GM12878 (cell line): ENCODE data around the gene USPL1. TPM values are rescaled to one million over a fixed set of nuclear protein-coding genes. Genes with fewer than 3 reads are reported as not detected.

Source experiments
- ATAC-seq: fragments of 200-7000 bp; cut with Tn5 transposase; 3 replicates; pipeline ENCODE4 v1.9.1; 2020; ENCODE audit warnings: mild to moderate bottlenecking, moderate library complexity
- BruUV-seq: library from RNA; stranded (reverse); fragments of 400-500 nt; replicated peaks from 2 replicates; lab custom pipeline; 2021; lab: Mats Ljungman, UMichigan
- CTCF ChIA-PET: fragments of 300-600 bp; sonication (Branson Sonifier 250); formaldehyde crosslinking; extraction: SDS; loops from one replicate; lab custom pipeline; 2021; ENCODE audit warnings: inconsistent platforms; lab: Yijun Ruan, JAX
- POLR2A ChIA-PET: fragments of 350-600 bp; formaldehyde crosslinking; extraction: SDS; loops from one replicate; lab custom pipeline; 2021; ENCODE audit warnings: inconsistent platforms; lab: Charles Lee
- RAD21 ChIA-PET: fragments of 300-600 bp; sonication (Branson Sonifier 250); formaldehyde crosslinking; loops from one replicate; lab custom pipeline; 2023; ENCODE audit warnings: antibody characterized with exemption; ENCODE audit not compliant: unreplicated experiment; lab: Charles Lee
- SMC1A ChIA-PET: fragments of 300-600 bp; sonication (Branson Sonifier 250); formaldehyde crosslinking; loops from one replicate; lab custom pipeline; 2023; ENCODE audit not compliant: unreplicated experiment, uncharacterized antibody; lab: Charles Lee
- DNase-seq: peaks from one replicate; pipeline ENCODE4 v3.0.0-alpha.2; 2011; ENCODE audit warnings: low read depth, low spot score
- FAIRE-seq: peaks from 3 replicates; lab custom pipeline; 2011; peaks lifted over from hg19 to GRCh38; lab: Jason Lieb, UNC
- H2AFZ ChIP-seq: 2 replicates; pipeline ENCODE4 v1.6.0; 2011; ENCODE audit warnings: low read depth, low read length, control low read depth; ENCODE audit not compliant: control insufficient read depth
- H3K27ac ChIP-seq: 2 replicates; pipeline ENCODE4 v1.5.1; 2011; ENCODE audit warnings: control low read depth; ENCODE audit not compliant: control insufficient read depth, insufficient read depth
- H3K27me3 ChIP-seq, 2 experiments: replicated peaks in 1 of 2; 2 replicates each; pipeline versions ENCODE4 v1.6.0 to v1.6.1; 2011; ENCODE audit warnings: low read length in 1 of 2; ENCODE audit not compliant: control insufficient read depth in 2 of 2, insufficient read depth in 2 of 2
- H3K36me3 ChIP-seq, 2 experiments: 2 replicates each; pipeline ENCODE4 v1.5.1; 2011; ENCODE audit warnings: low read length in 1 of 2; ENCODE audit not compliant: control insufficient read depth in 2 of 2, insufficient read depth in 2 of 2
- H3K4me1 ChIP-seq: 2 replicates; pipeline ENCODE4 v1.6.1; 2011; ENCODE audit warnings: mild to moderate bottlenecking, low read length, moderate library complexity, mixed read lengths; ENCODE audit not compliant: control insufficient read depth, insufficient read depth
- H3K4me2 ChIP-seq: 2 replicates; pipeline ENCODE4 v1.6.0; 2011; ENCODE audit warnings: control low read depth; ENCODE audit not compliant: control insufficient read depth, insufficient read depth
- H3K4me3 ChIP-seq: fragments of 200-600 bp; sonication (generic); 2 replicates; pipeline ENCODE4 v1.5.1; 2016
- H3K79me2 ChIP-seq: 2 replicates; pipeline ENCODE4 v1.6.0; 2011; ENCODE audit warnings: low read length; ENCODE audit not compliant: control insufficient read depth, insufficient read depth
- H3K9ac ChIP-seq: 2 replicates; pipeline ENCODE4 v1.8.0; 2011; ENCODE audit warnings: low read length, control low read depth, mixed read lengths; ENCODE audit not compliant: control insufficient read depth, insufficient read depth
- H3K9me3 ChIP-seq: replicated peaks from 3 replicates; pipeline ENCODE4 v1.5.1; 2011; ENCODE audit warnings: mild to moderate bottlenecking, low read length; ENCODE audit not compliant: control insufficient read depth, insufficient read depth
- H4K20me1 ChIP-seq: 2 replicates; pipeline ENCODE4 v1.6.0; 2011; ENCODE audit not compliant: control insufficient read depth, insufficient read depth
- BRCA1 ChIP-seq: IDR thresholded peaks from 2 replicates; pipeline ENCODE4 v1.6.1; 2011; ENCODE audit warnings: low read depth, low read length, improper control_type of control experiment
- CTCF ChIP-seq, 3 experiments: IDR thresholded peaks in 2 of 3; conservative IDR thresholded peaks in 1 of 3; 2 replicates each; pipeline ENCODE4 v1.5.1; 2011; ENCODE audit warnings: low read depth in 3 of 3, low read length in 3 of 3, mild to moderate bottlenecking in 3 of 3, control low read depth in 2 of 3, moderate library complexity in 2 of 3, inconsistent platforms in 1 of 3, mixed read lengths in 1 of 3; ENCODE audit not compliant: control insufficient read depth in 2 of 3, insufficient read depth in 1 of 3; ENCODE audit errors: extremely low read depth in 1 of 3
- HSF1 ChIP-seq: fragments of 150-350 bp; IDR thresholded peaks from 2 replicates; pipeline ENCODE4 v1.6.1; 2014; ENCODE audit warnings: mild to moderate bottlenecking, low read depth, low read length
- MYB ChIP-seq: fragments of 150-350 bp; IDR thresholded peaks from 2 replicates; pipeline ENCODE4 v1.6.1; 2014; ENCODE audit warnings: mild to moderate bottlenecking, low read depth, low read length, borderline replicate concordance
- NBN ChIP-seq: fragments of 450-650 bp; IDR thresholded peaks from 2 replicates; pipeline ENCODE4 v1.6.1; 2016
- NRF1 ChIP-seq: conservative IDR thresholded peaks from 2 replicates; pipeline ENCODE4 v1.6.1; 2011; ENCODE audit warnings: mild to moderate bottlenecking, low read depth, low read length, improper control_type of control experiment
- RAD21 ChIP-seq: IDR thresholded peaks from 2 replicates; pipeline ENCODE4 v1.6.1; 2011; ENCODE audit warnings: mild to moderate bottlenecking, low read depth, low read length, moderate library complexity; ENCODE audit not compliant: insufficient read depth
- SMC3 ChIP-seq: IDR thresholded peaks from 2 replicates; pipeline ENCODE4 v1.6.1; 2011; ENCODE audit warnings: low read length, improper control_type of control experiment, borderline replicate concordance
- YY1 ChIP-seq: IDR thresholded peaks from 2 replicates; pipeline ENCODE4 v1.6.1; 2011; ENCODE audit warnings: low read depth, mild to moderate bottlenecking, low read length
- ZSCAN29 ChIP-seq: fragments of 450-650 bp; IDR thresholded peaks from 2 replicates; pipeline ENCODE4 v1.6.1; 2017; ENCODE audit warnings: mild to moderate bottlenecking, moderate library complexity
- WGBS: methylation state at CpG from one replicate; pipeline ENCODE4 v1.1.6; 2016; ENCODE audit warnings: low lambda C conversion rate; ENCODE audit not compliant: insufficient replicate concordance, insufficient coverage; ENCODE audit errors: missing lambda C conversion rate; 5-methylcytosine and 5-hydroxymethylcytosine counted together
- in situ Hi-C: fragments of 300-500 bp; cut with MboI; formaldehyde crosslinking; loops from 9 replicates; pipeline ENCODE4 v1.14.3; 2018; ENCODE audit warnings: mixed read lengths
- intact Hi-C: fragments of 100-400 bp; cut with micrococcal nuclease; formaldehyde crosslinking; loops from one replicate; pipeline ENCODE4 v1.14.2; 2022; ENCODE audit not compliant: unreplicated experiment
- polyA plus RNA-seq, 11 experiments: library from polyadenylated mRNA; depleted of rRNA in 4 of 11; unstranded in 6 of 11; stranded (reverse) in 5 of 11; fragments of >200 nt; fragmentation: Nextera tagmentation in 4 of 11; fragmentation: Illumina TruSeq in 1 of 11; extraction: Ambion mirVana in 4 of 11; extraction: Trizol in 1 of 11; gene quantifications; 1 replicate in 1 of 11; 2 replicates in 10 of 11; pipeline versions ENCODE4 v1.2.1 to v1.2.3, GENCODE V29; 2011 to 2016; ENCODE audit warnings: inconsistent platforms in 2 of 11, missing spikeins in 2 of 11, low read depth in 1 of 11
- total RNA-seq, 4 experiments: library from RNA; depleted of rRNA in 3 of 4; stranded (reverse); fragments of >200 nt in 3 of 4; fragmentation: Illumina TruSeq in 1 of 4; extraction: Trizol in 1 of 4; gene quantifications; 2 replicates each; pipeline versions ENCODE4 v1.2.1 to v1.2.3, GENCODE V29; 2013 to 2021

Gene USPL1
- total and polyA plus RNA-seq, 10 of the 15 experiments (the other 5 are each of a cell fraction or from before 2014, with no cell fraction given) = 7.9 to 23.2 (median 15.8) TPM

DNA sequence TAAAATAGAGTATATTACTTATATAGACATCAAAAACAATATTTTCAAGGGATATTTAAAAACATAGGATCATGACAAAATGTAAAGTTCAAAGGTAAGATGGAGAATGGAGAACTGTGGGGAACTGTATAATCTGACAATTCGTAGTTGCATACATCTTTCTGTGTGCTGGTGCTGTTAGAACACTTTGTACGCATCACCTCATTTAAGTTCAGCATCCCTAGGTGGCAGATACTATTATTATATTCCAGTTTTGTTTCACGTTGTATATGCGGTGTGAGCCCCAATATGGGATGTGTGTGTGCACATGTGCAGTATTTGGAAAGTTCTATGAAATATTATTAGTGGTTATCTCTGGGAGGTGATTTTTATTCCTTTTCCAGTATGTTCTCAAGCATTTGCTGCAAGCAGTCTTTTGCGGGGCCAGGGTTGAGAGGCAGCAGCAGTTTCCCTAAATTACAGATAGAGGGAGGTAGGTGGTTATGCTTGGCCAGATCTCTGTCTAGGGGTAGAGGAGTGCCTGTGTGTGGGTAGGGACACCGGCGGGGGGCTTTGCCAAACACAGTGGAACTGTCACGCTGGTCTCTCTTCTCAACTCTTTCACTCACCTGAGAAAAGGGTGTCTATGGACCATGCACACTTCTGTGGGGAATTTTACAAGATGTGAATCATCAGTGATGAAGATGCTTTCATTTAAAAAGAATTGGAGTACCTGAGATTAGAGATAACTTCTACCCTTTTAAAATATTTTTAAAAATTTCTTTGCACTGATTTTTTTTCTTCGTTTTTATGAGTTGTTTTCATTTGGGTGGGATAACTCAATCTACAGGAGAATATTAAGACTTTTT, 62.0 kb downstream of the USPL1 start:
- DNase-seq (no peak), FAIRE-seq (no peak), ATAC-seq (peak; percentile 96)
- no peaks in the 10 kb centered on the region for H3K4me1 ChIP-seq
- no peak overlapping the region for H3K9ac ChIP-seq
- H3K27ac ChIP-seq = no peak overlapping the region
- BruUV-seq = no TSS peak
- no peak overlapping the region for H3K4me2 ChIP-seq
- RAD21 ChIA-PET = interaction anchor here (0.8 to 1.4 kb wide), 6 partner anchors 36 to 124 kb away, joined by 3 to 5 read pairs (median 4); no protein-coding TSS in a partner anchor
- intact Hi-C loops = loop anchor here (1.0 to 10.0 kb wide), 2 partner anchors 124 to 365 kb away; no protein-coding TSS in a partner anchor
- no peaks in the 10 kb centered on the region for H3K79me2 ChIP-seq
- WGBS = under 1% methylated on average over 9 of the region's 9 CpGs
- CTCF ChIA-PET = interaction anchor here (0.6 to 2.5 kb wide), 8 partner anchors 17 to 183 kb away, joined by 3 to 9 read pairs (median 4); no protein-coding TSS in a partner anchor
- in situ Hi-C loops = loop anchor here (5.0 kb wide), 1 partner anchor 118 kb away; no protein-coding TSS in a partner anchor
- TF ChIP-seq ZSCAN29 = no peak
- 0 out of 2 replicates have a peak, but pooled peaks have one; percentile 29 for TF ChIP-seq NBN
- no peak for TF ChIP-seq MYB
- TF ChIP-seq BRCA1 = no peak
- TF ChIP-seq YY1 = peak; percentile 42; the same call in 1 of the 2 replicates
- peak; percentile 71; the same call in 1 of the 2 replicates for TF ChIP-seq SMC3
- TF ChIP-seq CTCF (IDR thresholded peaks at IDR 0.05 in 2 of 3, conservative IDR thresholded peaks at IDR 0.05 in 1 of 3; ENCODE audit: control insufficient read depth in 2 of 3, extremely low read depth in 1 of 3, insufficient read depth in 1 of 3, low read depth in 3 of 3, low read length in 3 of 3) = peak; percentile 63 to 73 (median 71)
- no peak for TF ChIP-seq HSF1
- TF ChIP-seq NRF1 = no peak
- peak; percentile 86 for TF ChIP-seq RAD21
- POLR2A ChIA-PET = no interaction called here
- 0 out of 4 replicates have a peak, but pooled peaks cover 0 to 2% of the 10 kb centered on the region in 2 experiments for H3K27me3 ChIP-seq
- no peaks in the 10 kb centered on the region for H3K9me3 ChIP-seq
- no peak overlapping the region for H3K4me3 ChIP-seq
- SMC1A ChIA-PET = interaction anchor here (0.9 to 1.1 kb wide), 4 partner anchors 87 to 340 kb away, joined by 3 to 7 read pairs (median 6); no protein-coding TSS in a partner anchor
- H3K36me3 ChIP-seq = no peaks in the 10 kb centered on the region
- H2AFZ ChIP-seq = no peak overlapping the region
- H4K20me1 ChIP-seq = no peaks in the 10 kb centered on the region
